Cerebellar nuclear complex (tissue), 1 donor: ENCODE measurements around the gene EMCN.
"Not testable (repeated sequence)": the region's sequence is repeated elsewhere in the genome, so short reads cannot be mapped to it uniquely, and the experiment has no call there.

Experiments
- DNase-seq, 2 experiments: peaks; one replicate each; lab custom pipeline; 2025; lab: John Stamatoyannopoulos, UW

EMCN gene

GRCh38 chr4:100379583-100380105 lies 138.2 kb downstream of the EMCN start:
- no peak for DNase-seq

- DNase-seq, result no peak
Observed at GRCh38 chr4:100372432-100372831, 145.4 kb downstream of the EMCN start.

DNA sequence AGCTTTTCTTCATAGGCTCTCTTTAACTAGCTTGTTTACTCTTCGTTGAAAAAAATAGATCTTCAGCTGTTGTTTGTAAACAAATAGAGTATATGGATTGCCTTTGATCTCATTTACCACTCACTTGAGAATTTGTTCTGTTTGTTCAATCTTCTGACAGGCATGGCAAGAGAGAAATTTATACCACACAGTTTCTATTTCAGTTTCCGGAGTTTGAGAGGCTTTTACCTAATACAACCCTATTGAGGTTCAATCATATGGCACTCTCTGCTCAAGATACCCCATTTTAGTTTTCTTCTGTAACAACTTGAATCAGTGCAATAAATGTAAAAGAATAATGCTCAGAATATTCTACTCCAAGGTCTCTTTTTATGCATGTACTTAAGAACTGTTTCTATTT lies 148.0 kb downstream of the EMCN start:
- DNase-seq, result no peak

GRCh38 chr4:100367451-100367850 lies 150.4 kb downstream of the EMCN start:
- no peak for DNase-seq

DNA sequence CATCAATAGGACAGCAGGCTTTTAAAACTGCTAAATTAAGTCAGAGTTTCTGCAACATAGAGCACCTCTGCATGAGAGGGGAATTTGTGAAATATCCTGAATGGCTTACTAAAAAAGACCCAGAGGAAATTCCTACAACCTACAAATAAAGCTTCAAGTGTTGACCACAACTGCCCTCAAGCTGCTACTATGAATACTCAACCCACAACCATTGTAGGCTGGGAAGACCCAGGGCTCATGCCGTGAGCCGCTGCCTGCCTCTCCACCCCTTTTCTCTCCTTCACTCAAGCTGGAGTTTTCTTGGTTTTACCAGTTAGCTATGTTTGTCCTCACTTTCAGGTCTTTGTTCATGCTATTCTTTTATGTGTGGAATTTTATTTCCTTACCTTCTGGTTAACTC lies 151.6 kb downstream of the EMCN start:
- DNase-seq, result no peak

GRCh38 chr4:100362366-100362765 lies 155.5 kb downstream of the EMCN start:
- no peak for DNase-seq

- no peak for DNase-seq
Observed at GRCh38 chr4:100361336-100361735, 156.5 kb downstream of the EMCN start.

GRCh38 chr4:100360211-100360610 lies 157.6 kb downstream of the EMCN start:
- DNase-seq, result no peak

- no peak for DNase-seq
Observed at GRCh38 chr4:100359441-100359840, 158.4 kb downstream of the EMCN start.

GRCh38 chr4:100357542-100357941 lies 160.3 kb downstream of the EMCN start:
- no peak for DNase-seq

DNA sequence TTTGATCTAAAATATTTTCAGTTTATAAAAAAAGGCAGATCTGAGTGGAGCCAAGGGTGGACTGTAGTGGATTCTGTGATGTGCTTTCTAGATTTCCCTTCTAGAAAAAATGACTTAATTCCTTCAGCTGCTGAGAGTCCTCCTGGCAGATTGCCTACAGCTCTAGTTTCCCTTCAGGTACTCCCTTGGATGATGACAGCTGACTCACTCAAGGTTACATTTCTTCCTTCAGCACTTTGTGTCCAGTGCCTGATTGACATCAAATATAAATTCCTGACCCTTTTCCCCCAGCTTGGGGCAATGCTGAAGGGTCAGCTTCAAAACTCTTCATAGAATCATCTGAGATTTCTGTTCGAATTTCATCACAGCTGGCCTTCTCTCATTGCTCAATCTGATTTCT lies 161.7 kb downstream of the EMCN start:
- DNase-seq, result no peak

DNA sequence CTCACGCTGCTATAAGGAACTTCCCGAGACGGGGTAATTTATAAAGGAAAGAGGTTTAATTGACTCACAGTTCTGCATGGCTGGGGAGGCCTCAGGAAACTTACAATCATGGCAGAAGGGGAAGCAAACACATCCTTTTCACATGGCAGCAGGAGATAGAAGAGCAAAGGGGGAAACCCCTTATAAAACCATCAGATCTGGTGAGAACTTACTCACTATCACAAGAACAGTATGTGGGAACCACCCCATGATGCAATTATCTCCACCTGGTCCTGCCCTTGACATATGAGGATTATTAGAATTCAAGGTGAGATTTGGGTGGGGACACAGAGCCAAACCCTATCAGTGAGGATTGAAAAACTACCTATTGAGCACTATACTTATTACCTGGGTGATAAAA lies 165.5 kb downstream of the EMCN start:
- DNase-seq, result not testable (repeated sequence)

GRCh38 chr4:100348473-100348872 lies 169.3 kb downstream of the EMCN start:
- no peak for DNase-seq

DNA sequence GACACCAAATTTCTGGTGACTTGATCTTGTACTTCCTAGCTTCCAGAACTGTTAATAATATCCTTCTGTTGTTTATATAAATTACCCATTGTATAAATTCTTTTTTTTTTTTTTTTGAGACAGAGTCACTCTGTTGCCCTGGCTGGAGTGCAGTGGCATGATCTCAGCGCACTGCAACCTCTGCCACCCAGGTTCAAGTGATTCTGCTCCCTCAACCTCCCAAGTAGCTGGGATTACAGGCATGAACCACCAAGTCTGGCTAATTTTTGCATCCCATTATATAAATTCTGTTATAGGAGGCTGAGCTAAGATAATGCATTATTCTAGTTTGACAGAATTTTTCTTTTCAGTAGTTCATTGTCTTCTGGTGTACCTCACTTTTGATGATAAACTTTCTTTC lies 170.6 kb downstream of the EMCN start:
- DNase-seq, result no peak

- no peak for DNase-seq
Observed at GRCh38 chr4:100345585-100345984, 172.2 kb downstream of the EMCN start.
